OCI-LY3 (cell line): ENCODE data around the gene YTHDC1.

Experiments used
- EZH2phosphoT487 ChIP-seq: fragments of 200-600 bp; shearing (Covaris generic); IDR thresholded peaks from 2 replicates; pipeline ENCODE4 v1.6.1; 2018; ENCODE audit warnings: antibody characterized with exemption, mixed run types, low read depth
- TF ChIP-seq, protein P1 (sequence below): fragments of 200-600, 300-600 bp; sonication (generic); IDR thresholded peaks from 2 replicates; pipeline ENCODE4 v1.5.1; 2014; ENCODE audit warnings: antibody characterized with exemption, low read length, low read depth

DNA sequence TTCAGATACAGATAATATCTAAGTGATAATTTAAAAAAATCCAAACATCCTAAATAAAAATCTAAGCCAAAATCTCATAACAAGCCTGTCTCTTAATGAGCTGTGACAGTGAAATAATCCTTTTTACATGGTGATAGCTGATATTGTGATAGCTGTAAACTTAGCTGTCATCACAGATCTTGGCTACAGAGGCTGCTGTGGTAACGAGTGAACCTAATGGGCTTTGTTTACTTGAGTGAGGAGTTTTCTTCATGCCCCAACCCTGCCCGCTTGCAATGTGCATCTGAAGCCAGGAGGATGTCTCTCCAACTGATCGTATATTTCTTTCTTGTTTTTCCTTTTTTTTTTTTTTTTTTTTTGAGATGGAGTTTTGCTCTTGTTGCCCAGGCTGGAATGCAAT lies 41.5 kb upstream of the YTHDC1 start:
- TF ChIP-seq, protein P1, sequence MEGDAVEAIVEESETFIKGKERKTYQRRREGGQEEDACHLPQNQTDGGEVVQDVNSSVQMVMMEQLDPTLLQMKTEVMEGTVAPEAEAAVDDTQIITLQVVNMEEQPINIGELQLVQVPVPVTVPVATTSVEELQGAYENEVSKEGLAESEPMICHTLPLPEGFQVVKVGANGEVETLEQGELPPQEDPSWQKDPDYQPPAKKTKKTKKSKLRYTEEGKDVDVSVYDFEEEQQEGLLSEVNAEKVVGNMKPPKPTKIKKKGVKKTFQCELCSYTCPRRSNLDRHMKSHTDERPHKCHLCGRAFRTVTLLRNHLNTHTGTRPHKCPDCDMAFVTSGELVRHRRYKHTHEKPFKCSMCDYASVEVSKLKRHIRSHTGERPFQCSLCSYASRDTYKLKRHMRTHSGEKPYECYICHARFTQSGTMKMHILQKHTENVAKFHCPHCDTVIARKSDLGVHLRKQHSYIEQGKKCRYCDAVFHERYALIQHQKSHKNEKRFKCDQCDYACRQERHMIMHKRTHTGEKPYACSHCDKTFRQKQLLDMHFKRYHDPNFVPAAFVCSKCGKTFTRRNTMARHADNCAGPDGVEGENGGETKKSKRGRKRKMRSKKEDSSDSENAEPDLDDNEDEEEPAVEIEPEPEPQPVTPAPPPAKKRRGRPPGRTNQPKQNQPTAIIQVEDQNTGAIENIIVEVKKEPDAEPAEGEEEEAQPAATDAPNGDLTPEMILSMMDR = no peak
- TF ChIP-seq EZH2phosphoT487 = no peak
